Measurements from ENCODE around the gene LYZL2. TPM values are rescaled to one million over a fixed set of nuclear protein-coding genes. Genes with fewer than 3 reads are reported as not detected.

LYZL2 gene
- total RNA-seq, 1 donor from 2014 or later, result not detected

Other genes starting within 250 kb of the LYZL2 start
- gene MAP3K8, start 195.6 kb downstream of the LYZL2 start, total RNA-seq, result 2.9 and 7.2 TPM in 2 replicates